ENCODE measurements around the gene TP53BP1. TPM values are rescaled to one million over a fixed set of nuclear protein-coding genes. Genes with fewer than 3 reads are reported as not detected.
"Not testable (repeated sequence)": the region's sequence is repeated elsewhere in the genome, so short reads cannot be mapped to it uniquely, and the experiment has no call there.

The TP53BP1 gene
- total RNA-seq, 2 experiments from 2014 or later: 23.3 to 25.8 TPM

DNA sequence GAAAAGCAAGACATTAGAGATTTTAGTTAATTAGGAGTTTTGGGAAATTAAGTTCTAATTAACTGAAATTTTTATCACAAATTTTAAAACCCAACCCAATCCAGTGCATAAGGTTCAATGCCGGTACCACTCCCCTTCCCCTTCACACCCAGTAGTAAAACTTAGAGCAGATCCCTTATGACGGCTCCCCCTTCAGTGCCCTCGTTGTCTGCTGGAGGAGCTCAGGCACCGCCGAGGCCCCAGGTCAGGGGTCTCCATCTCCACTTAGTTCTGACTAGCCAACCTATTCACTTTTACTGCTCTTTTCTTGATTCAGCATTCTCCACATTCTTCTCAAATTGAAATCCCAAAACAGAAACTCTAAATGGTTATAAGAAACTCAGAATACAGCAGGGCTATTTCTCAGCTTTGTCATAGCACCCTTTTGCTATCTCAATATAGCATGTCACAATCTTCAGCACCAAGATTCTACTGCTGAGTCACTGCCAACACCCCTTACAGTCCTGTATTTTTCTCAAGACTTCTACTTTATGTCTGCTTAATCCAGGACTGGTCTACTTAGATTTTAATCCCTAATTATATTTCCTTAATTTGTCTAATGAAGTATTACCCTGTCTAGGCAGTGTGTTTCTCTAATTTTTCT is 82.3 kb downstream of the TP53BP1 start:
- no peak overlapping the region for H3K27ac Mint-ChIP-seq
- H3K9me3 Mint-ChIP-seq (ENCODE audit: low read depth): no peaks in the 10 kb centered on the region
- H3K4me3 Mint-ChIP-seq: no peak overlapping the region
- H3K4me1 Mint-ChIP-seq: no peaks in the 10 kb centered on the region
- CTCF ChIA-PET: interaction anchor here (0.7 kb wide), 1 partner anchor 177 kb away, joined by 3 read pairs; no protein-coding TSS in a partner anchor
- ATAC-seq (no peak), DNase-seq (no peak)
- H3K36me3 Mint-ChIP-seq: peaks cover 48% of the 10 kb centered on the region
- H3K27me3 Mint-ChIP-seq: no peaks in the 10 kb centered on the region

DNA sequence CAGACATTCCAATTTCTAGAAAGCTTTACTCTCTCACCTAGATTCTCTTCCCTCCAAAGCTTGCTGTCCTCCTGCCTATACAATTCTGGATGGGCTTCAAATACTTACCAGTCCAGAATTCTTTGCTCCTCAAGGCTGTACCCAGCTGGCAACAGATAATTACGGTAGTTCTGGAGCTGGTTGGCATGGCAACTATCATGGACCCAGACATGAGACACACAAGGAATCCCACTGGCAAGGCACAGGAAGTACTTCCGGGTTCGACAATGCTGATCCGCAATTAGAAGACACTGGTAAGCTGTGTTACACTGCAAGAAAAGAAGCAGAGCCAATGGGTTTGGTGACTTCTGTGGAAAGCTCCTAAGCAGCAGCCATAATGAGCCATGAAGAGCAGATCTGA is 84.2 kb downstream of the TP53BP1 start:
- Mint-ChIP-seq H3K27me3 (no peaks in the 10 kb centered on the region), H3K27ac (no peak overlapping the region), H3K4me1 (no peaks in the 10 kb centered on the region), H3K36me3 (peaks cover 51% of the 10 kb centered on the region), H3K4me3 (no peak overlapping the region), H3K9me3 (ENCODE audit: low read depth) (no peaks in the 10 kb centered on the region)
- ATAC-seq: no peak
- CTCF ChIA-PET: no interaction called here
- DNase-seq: no peak

- Mint-ChIP-seq H3K4me1 (no peaks in the 10 kb centered on the region), H3K27ac (no peak overlapping the region), H3K27me3 (no peaks in the 10 kb centered on the region), H3K36me3 (peaks cover 60% of the 10 kb centered on the region), H3K4me3 (no peak overlapping the region), H3K9me3 (ENCODE audit: low read depth) (no peaks in the 10 kb centered on the region)
- CTCF ChIA-PET: no interaction called here
- ATAC-seq (no peak), DNase-seq (no peak)
Measured at GRCh38 chr15:43406808-43407207, 86.1 kb downstream of the TP53BP1 start.

DNA sequence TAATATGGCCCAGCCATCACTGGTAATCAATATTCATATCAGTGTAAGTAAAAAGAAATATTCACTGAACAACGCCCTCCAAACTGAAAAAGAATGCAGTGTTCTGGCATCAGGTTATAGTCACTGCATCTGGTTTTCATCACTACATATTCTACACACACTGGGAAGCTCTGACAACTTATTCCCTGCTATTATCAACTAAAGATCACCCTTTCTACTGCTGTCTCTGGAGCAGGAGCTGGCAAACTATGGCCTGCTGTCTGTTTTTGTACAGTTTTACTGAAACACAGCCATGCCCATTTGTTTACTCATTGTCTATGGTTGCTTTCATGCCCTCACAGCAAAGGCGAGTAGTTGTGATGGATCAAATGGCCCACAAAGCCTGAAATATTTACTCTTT is 86.8 kb downstream of the TP53BP1 start:
- no peak for DNase-seq
- Mint-ChIP-seq H3K27me3 (no peaks in the 10 kb centered on the region), H3K4me1 (no peaks in the 10 kb centered on the region), H3K27ac (no peak overlapping the region), H3K36me3 (peaks cover 63% of the 10 kb centered on the region), H3K9me3 (ENCODE audit: low read depth) (no peaks in the 10 kb centered on the region), H3K4me3 (no peak overlapping the region)
- CTCF ChIA-PET: no interaction called here
- no peak for ATAC-seq

DNA sequence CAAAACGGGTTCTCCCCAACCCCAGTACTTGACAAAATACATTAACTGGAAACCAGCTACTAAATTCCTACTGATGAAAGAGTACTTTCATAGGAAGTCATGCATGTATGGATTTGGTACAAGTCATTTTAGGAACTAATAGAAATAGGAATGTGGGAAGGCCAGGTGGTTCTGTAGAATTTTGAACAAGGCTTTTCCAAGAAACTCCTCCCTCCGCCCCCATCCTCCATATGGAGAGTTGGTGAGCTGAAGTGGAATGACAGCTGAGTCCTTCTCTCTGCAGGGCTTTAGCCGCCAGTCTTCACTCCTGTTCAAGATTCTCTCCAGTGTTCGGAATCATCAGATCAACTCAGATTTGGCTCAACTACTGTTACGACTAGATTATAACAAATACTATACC is 88.8 kb downstream of the TP53BP1 start:
- Mint-ChIP-seq H3K4me3 (no peak overlapping the region), H3K27ac (no peak overlapping the region), H3K9me3 (ENCODE audit: low read depth) (no peaks in the 10 kb centered on the region), H3K27me3 (no peaks in the 10 kb centered on the region), H3K4me1 (no peaks in the 10 kb centered on the region), H3K36me3 (peaks cover 64% of the 10 kb centered on the region)
- CTCF ChIA-PET: interaction anchor here (1.5 kb wide), 1 partner anchor 28 kb away, joined by 4 read pairs; no protein-coding TSS in a partner anchor
- no peak for ATAC-seq
- no peak for DNase-seq

DNA sequence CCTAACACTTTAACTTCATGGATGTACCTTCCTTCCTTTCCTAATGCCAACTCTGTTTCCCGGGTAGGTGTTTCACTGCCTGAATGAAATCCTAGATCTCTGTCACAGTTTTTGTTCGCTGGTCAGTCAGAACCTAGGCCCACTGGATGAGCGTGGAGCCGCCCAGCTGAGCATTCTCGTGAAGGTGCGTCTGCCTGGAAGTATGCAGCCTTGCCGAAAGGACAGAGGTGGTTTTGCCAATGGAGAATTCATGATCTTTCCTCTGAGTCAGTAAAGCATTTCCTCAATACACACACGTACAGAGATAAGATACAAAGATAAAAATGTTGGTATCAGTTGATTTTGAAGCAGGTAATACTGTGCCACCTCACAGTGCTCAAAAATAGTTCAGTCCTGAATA is 89.3 kb downstream of the TP53BP1 start:
- CTCF ChIA-PET: interaction anchor here (1.5 kb wide), 1 partner anchor 27 kb away, joined by 4 read pairs; no protein-coding TSS in a partner anchor

GRCh38 chr15:43402255-43402654 is 90.7 kb downstream of the TP53BP1 start:
- Mint-ChIP-seq H3K4me3 (no peak overlapping the region), H3K9me3 (ENCODE audit: low read depth) (no peaks in the 10 kb centered on the region), H3K27me3 (no peaks in the 10 kb centered on the region), H3K4me1 (no peaks in the 10 kb centered on the region), H3K36me3 (peaks cover 56% of the 10 kb centered on the region), H3K27ac (no peak overlapping the region)
- ATAC-seq (no peak), DNase-seq (no peak)
- CTCF ChIA-PET: no interaction called here

More for the DNA sequence above, 89.3 kb downstream of the TP53BP1 start:
- Mint-ChIP-seq H3K4me1 (no peaks in the 10 kb centered on the region), H3K27ac (no peak overlapping the region), H3K36me3 (peaks cover 63% of the 10 kb centered on the region), H3K4me3 (no peak overlapping the region), H3K27me3 (no peaks in the 10 kb centered on the region), H3K9me3 (ENCODE audit: low read depth) (no peaks in the 10 kb centered on the region)
- ATAC-seq (no peak), DNase-seq (no peak)

- DNase-seq; H3K27ac Mint-ChIP-seq; H3K4me1 Mint-ChIP-seq; H3K4me3 Mint-ChIP-seq; H3K27me3 Mint-ChIP-seq; H3K9me3 Mint-ChIP-seq (ENCODE audit: low read depth); ATAC-seq: not testable (repeated sequence)
- peaks cover 45% of the 10 kb centered on the region for H3K36me3 Mint-ChIP-seq
- CTCF ChIA-PET: interaction anchor here (0.6 to 1.4 kb wide), 3 partner anchors 18 to 154 kb away, joined by 3 to 4 read pairs (median 3); no protein-coding TSS in a partner anchor
Measured at GRCh38 chr15:43393592-43393991, 99.4 kb downstream of the TP53BP1 start.

- CTCF ChIA-PET: interaction anchor here (1.8 kb wide), 2 partner anchors 15 to 20 kb away, joined by 4 to 7 read pairs; partner anchors contain the start of genes TUBGCP4 and ZSCAN29
Measured at GRCh38 chr15:43390723-43391122, 102.2 kb downstream of the TP53BP1 start.

GRCh38 chr15:43383070-43383469 is 109.9 kb downstream of the TP53BP1 start:
- no peak for DNase-seq
- no peak overlapping the region for H3K4me3 Mint-ChIP-seq
- ATAC-seq: no peak
- H3K27ac Mint-ChIP-seq: no peak overlapping the region
- CTCF ChIA-PET: no interaction called here
- peaks cover under 1% of the 10 kb centered on the region for H3K4me1 Mint-ChIP-seq
- no peaks in the 10 kb centered on the region for H3K27me3 Mint-ChIP-seq
- H3K9me3 Mint-ChIP-seq (ENCODE audit: low read depth): no peaks in the 10 kb centered on the region
- H3K36me3 Mint-ChIP-seq: peaks cover 62% of the 10 kb centered on the region

More at GRCh38 chr15:43390723-43391122, 102.2 kb downstream of the TP53BP1 start:
- Mint-ChIP-seq H3K4me1 (peaks cover 2% of the 10 kb centered on the region), H3K27me3 (no peaks in the 10 kb centered on the region), H3K27ac (no peak overlapping the region), H3K9me3 (ENCODE audit: low read depth) (no peaks in the 10 kb centered on the region), H3K36me3 (peaks cover 48% of the 10 kb centered on the region), H3K4me3 (no peak overlapping the region)
- ATAC-seq (no peak), DNase-seq (no peak)

GRCh38 chr15:43382310-43382709 is 110.6 kb downstream of the TP53BP1 start:
- H3K9me3 Mint-ChIP-seq (ENCODE audit: low read depth): no peaks in the 10 kb centered on the region
- DNase-seq (no peak), ATAC-seq (no peak)
- H3K4me1 Mint-ChIP-seq: peaks cover 5% of the 10 kb centered on the region
- no peak overlapping the region for H3K27ac Mint-ChIP-seq
- CTCF ChIA-PET: no interaction called here
- peaks cover 65% of the 10 kb centered on the region for H3K36me3 Mint-ChIP-seq
- no peaks in the 10 kb centered on the region for H3K27me3 Mint-ChIP-seq
- no peak overlapping the region for H3K4me3 Mint-ChIP-seq

GRCh38 chr15:43378601-43379000 is 114.4 kb downstream of the TP53BP1 start:
- Mint-ChIP-seq H3K9me3 (ENCODE audit: low read depth) (no peaks in the 10 kb centered on the region), H3K4me1 (peaks cover 7% of the 10 kb centered on the region), H3K27me3 (no peaks in the 10 kb centered on the region), H3K36me3 (peaks cover 50% of the 10 kb centered on the region), H3K27ac (no peak overlapping the region), H3K4me3 (no peak overlapping the region)
- no peak for ATAC-seq
- DNase-seq: no peak
- CTCF ChIA-PET: interaction anchor here (1.2 kb wide), 1 partner anchor 93 kb away, joined by 3 read pairs; no protein-coding TSS in a partner anchor

DNA sequence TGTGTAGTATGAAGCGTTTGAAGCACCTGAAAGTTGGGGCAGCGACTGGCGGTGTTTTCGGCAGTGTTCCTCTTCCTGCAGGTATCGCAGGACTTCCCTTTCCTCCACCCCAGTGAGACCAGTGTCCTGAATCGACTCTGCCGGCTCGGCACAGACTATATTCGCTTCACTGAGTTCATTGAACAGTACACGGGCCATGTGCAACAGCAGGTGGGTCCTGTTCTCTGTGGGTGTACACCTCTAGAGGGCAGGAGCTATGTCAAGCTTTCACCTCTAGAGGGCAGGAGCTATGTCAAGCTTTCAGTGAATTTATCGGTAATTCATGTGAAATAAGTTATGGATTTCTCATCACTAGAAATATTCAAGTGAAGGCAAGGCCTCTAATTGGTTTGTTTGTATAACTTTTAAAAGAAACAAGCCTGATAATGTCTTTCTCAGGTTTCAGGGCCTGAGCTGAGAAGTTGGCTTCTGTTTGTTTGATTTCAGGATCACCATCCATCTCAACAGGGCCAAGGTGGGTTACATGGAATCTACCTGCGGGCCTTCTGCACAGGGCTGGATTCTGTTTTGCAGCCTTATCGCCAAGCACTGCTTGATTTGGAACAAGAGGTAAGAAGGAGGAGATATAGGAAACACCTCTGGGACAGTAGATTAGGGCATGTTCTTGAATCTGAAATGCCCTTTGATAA is 116.8 kb downstream of the TP53BP1 start:
- no peaks in the 10 kb centered on the region for H3K9me3 Mint-ChIP-seq (ENCODE audit: low read depth)
- peaks cover 24% of the 10 kb centered on the region for H3K4me1 Mint-ChIP-seq
- H3K27me3 Mint-ChIP-seq: no peaks in the 10 kb centered on the region
- CTCF ChIA-PET: interaction anchor here (0.7 to 1.7 kb wide), 16 partner anchors 10 to 670 kb away, joined by 3 to 7 read pairs (median 3); partner anchors contain the start of gene ELL3
- peaks cover 43% of the 10 kb centered on the region for H3K36me3 Mint-ChIP-seq
- DNase-seq: peak; percentile 58
- peak; percentile 56 for ATAC-seq
- no peak overlapping the region for H3K4me3 Mint-ChIP-seq
- no peak overlapping the region for H3K27ac Mint-ChIP-seq
